Keratinocyte (primary cell): ENCODE results near the gene FILIP1. TPM values are rescaled to one million over a fixed set of nuclear protein-coding genes. Genes with fewer than 3 reads are reported as not detected.

ENCODE experiments used
- DNase-seq: peaks from one replicate; pipeline ENCODE4 v3.0.0-alpha.2; 2011; ENCODE audit warnings: low read depth, missing footprints, low spot score
- FAIRE-seq: peaks from 2 replicates; lab custom pipeline; 2011; peaks lifted over from hg19 to GRCh38; lab: Jason Lieb, UNC
- H2AFZ ChIP-seq: 2 replicates; pipeline ENCODE4 v1.6.0; 2012; ENCODE audit warnings: low read length, control low read depth, inconsistent platforms; ENCODE audit not compliant: control insufficient read depth
- H3K27ac ChIP-seq: 2 replicates; pipeline ENCODE4 v1.5.1; 2011; ENCODE audit warnings: low read length; ENCODE audit not compliant: control insufficient read depth, insufficient read depth
- H3K27me3 ChIP-seq: 3 replicates; pipeline ENCODE4 v1.6.0; 2011; ENCODE audit warnings: low read length; ENCODE audit not compliant: control insufficient read depth, insufficient read depth; ENCODE audit errors: extremely low read depth
- H3K36me3 ChIP-seq, 2 experiments: 2 replicates in 1 of 2; 3 replicates in 1 of 2; pipeline ENCODE4 v1.5.1; 2011; ENCODE audit warnings: low read length in 2 of 2, mild to moderate bottlenecking in 1 of 2; ENCODE audit not compliant: control insufficient read depth in 2 of 2, insufficient read depth in 2 of 2; ENCODE audit errors: extremely low read depth in 1 of 2
- H3K4me1 ChIP-seq: 3 replicates; pipeline ENCODE4 v1.5.1; 2011; ENCODE audit warnings: low read length; ENCODE audit not compliant: control insufficient read depth, insufficient read depth; ENCODE audit errors: extremely low read depth
- H3K4me2 ChIP-seq: 3 replicates; pipeline ENCODE4 v1.6.0; 2011; ENCODE audit warnings: low read depth, low read length; ENCODE audit not compliant: control insufficient read depth, insufficient read depth; ENCODE audit errors: extremely low read depth
- H3K4me3 ChIP-seq, 3 experiments: fragments of 200-600 bp in 1 of 3; sonication (generic) in 1 of 3; 2 replicates in 2 of 3; 3 replicates in 1 of 3; pipeline ENCODE4 v1.5.1; 2011 to 2016; ENCODE audit warnings: low read length in 3 of 3, mild to moderate bottlenecking in 3 of 3, control low read depth in 2 of 3, inconsistent platforms in 1 of 3, low read depth in 1 of 3, mixed read lengths in 1 of 3, mixed run types in 1 of 3, moderate library complexity in 1 of 3; ENCODE audit not compliant: control insufficient read depth in 2 of 3, insufficient read depth in 2 of 3; ENCODE audit errors: extremely low read depth in 1 of 3
- H3K79me2 ChIP-seq: 2 replicates; pipeline ENCODE4 v1.6.0; 2012; ENCODE audit warnings: low read length; ENCODE audit not compliant: control insufficient read depth, insufficient read depth
- H3K9ac ChIP-seq: 3 replicates; pipeline ENCODE4 v1.6.0; 2011; ENCODE audit warnings: low read length; ENCODE audit not compliant: control insufficient read depth, insufficient read depth; ENCODE audit errors: extremely low read depth
- H3K9me1 ChIP-seq: 3 replicates; pipeline ENCODE4 v1.6.0; 2011; ENCODE audit warnings: low read length; ENCODE audit not compliant: control insufficient read depth, insufficient read depth; ENCODE audit errors: extremely low read depth
- H3K9me3 ChIP-seq: 2 replicates; pipeline ENCODE4 v1.5.1; 2012; ENCODE audit warnings: low read depth, low read length; ENCODE audit not compliant: control insufficient read depth
- H4K20me1 ChIP-seq: 3 replicates; pipeline ENCODE4 v1.6.0; 2011; ENCODE audit warnings: low read length; ENCODE audit not compliant: control insufficient read depth, insufficient read depth; ENCODE audit errors: extremely low read depth
- EZH2 ChIP-seq: IDR thresholded peaks from one replicate; pipeline ENCODE4 v1.6.1; 2012; ENCODE audit warnings: inconsistent platforms, mild to moderate bottlenecking, low read length, moderate library complexity
- dilution Hi-C: fragments of 300-500 bp; cut with MboI; formaldehyde crosslinking; loops from one replicate; pipeline ENCODE4 v1.7.0; 2020; ENCODE audit warnings: low sequenced_read_pairs; ENCODE audit not compliant: extremely low pct_ligation_motif_present
- polyA plus RNA-seq, 5 experiments: library from polyadenylated mRNA; depleted of rRNA in 3 of 5; stranded (reverse) in 3 of 5; stranded (forward) in 1 of 5; unstranded in 1 of 5; fragments of >200 nt; gene quantifications; 1 replicate in 1 of 5; 2 replicates in 3 of 5; 3 replicates in 1 of 5; pipeline versions ENCODE4 v1.2.1 to v1.2.3, GENCODE V29; 2011 to 2012; ENCODE audit warnings: missing spikeins in 2 of 5, low read depth in 1 of 5, low replicate concordance in 1 of 5
- TF ChIP-seq, protein P1 (sequence below), 3 experiments: IDR thresholded peaks in 1 of 3; conservative IDR thresholded peaks in 1 of 3; optimal IDR thresholded peaks in 1 of 3; 2 replicates in 2 of 3; 3 replicates in 1 of 3; pipeline versions ENCODE3 to v1.5.1; 2011; ENCODE audit warnings: low read length in 3 of 3, mild to moderate bottlenecking in 3 of 3, moderate library complexity in 2 of 3, control low read depth in 1 of 3, inconsistent platforms in 1 of 3; ENCODE audit not compliant: insufficient read depth in 2 of 3; ENCODE audit errors: extremely low read depth in 1 of 3

FILIP1 gene
- polyA plus RNA-seq, 1 donor (not counting 4 experiments of a cell fraction or from before 2014, with no cell fraction given) = 0.01 TPM

GRCh38 chr6:75376347-75377024 lies 117.1 kb downstream of the FILIP1 start:
- H2AFZ ChIP-seq = no peak overlapping the region
- H3K79me2 ChIP-seq = no peaks in the 10 kb centered on the region
- H3K27me3 ChIP-seq = peaks cover 3% of the 10 kb centered on the region
- H3K4me1 ChIP-seq = peaks cover 3% of the 10 kb centered on the region
- H4K20me1 ChIP-seq = no peaks in the 10 kb centered on the region
- H3K27ac ChIP-seq = no peak overlapping the region
- H3K36me3 ChIP-seq = no peaks in the 10 kb centered on the region
- DNase-seq (no peak), FAIRE-seq (peak; percentile 79)
- no peak overlapping the region for H3K9ac ChIP-seq
- no peak overlapping the region for H3K4me3 ChIP-seq
- H3K9me3 ChIP-seq = no peaks in the 10 kb centered on the region
- dilution Hi-C loops = no loop called here
- no peaks in the 10 kb centered on the region for H3K9me1 ChIP-seq
- no peak overlapping the region for H3K4me2 ChIP-seq
- no peak for TF ChIP-seq EZH2
- TF ChIP-seq, protein P1, sequence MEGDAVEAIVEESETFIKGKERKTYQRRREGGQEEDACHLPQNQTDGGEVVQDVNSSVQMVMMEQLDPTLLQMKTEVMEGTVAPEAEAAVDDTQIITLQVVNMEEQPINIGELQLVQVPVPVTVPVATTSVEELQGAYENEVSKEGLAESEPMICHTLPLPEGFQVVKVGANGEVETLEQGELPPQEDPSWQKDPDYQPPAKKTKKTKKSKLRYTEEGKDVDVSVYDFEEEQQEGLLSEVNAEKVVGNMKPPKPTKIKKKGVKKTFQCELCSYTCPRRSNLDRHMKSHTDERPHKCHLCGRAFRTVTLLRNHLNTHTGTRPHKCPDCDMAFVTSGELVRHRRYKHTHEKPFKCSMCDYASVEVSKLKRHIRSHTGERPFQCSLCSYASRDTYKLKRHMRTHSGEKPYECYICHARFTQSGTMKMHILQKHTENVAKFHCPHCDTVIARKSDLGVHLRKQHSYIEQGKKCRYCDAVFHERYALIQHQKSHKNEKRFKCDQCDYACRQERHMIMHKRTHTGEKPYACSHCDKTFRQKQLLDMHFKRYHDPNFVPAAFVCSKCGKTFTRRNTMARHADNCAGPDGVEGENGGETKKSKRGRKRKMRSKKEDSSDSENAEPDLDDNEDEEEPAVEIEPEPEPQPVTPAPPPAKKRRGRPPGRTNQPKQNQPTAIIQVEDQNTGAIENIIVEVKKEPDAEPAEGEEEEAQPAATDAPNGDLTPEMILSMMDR (optimal IDR thresholded peaks at IDR 0.05 in 1 of 3, IDR thresholded peaks at IDR 0.05 in 1 of 3, conservative IDR thresholded peaks at IDR 0.05 in 1 of 3; ENCODE audit: extremely low read depth in 1 of 3, insufficient read depth in 2 of 3, low read length in 3 of 3) = no peak

DNA sequence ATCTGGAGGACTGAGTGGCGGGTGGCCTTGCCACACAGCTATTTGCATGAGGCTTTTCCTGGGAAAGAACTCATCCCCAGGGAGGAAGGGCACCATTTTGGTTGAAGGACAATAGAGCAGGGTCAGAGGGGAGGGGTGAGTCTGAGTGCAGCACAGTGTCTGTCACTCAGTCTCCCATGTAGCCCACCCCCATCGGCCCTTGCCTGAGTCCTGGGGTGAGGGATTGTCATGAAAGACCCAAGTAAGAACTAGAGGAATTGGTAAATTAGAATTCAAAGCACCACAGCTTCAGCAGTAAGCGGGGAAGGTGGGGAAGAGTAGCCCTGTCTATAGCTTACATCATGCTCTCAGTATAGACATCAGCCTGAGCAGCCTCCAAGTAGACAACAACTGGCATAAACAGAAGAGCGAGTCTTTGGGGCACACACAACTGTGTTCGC lies 118.6 kb downstream of the FILIP1 start:
- no peaks in the 10 kb centered on the region for H4K20me1 ChIP-seq
- no peaks in the 10 kb centered on the region for H3K9me3 ChIP-seq
- no peaks in the 10 kb centered on the region for H3K36me3 ChIP-seq
- FAIRE-seq (no peak), DNase-seq (no peak)
- no peaks in the 10 kb centered on the region for H3K9me1 ChIP-seq
- no peaks in the 10 kb centered on the region for H3K79me2 ChIP-seq
- H3K27me3 ChIP-seq = peaks cover 3% of the 10 kb centered on the region
- H2AFZ ChIP-seq = no peak overlapping the region
- no peak for TF ChIP-seq EZH2
- TF ChIP-seq, protein P1 (optimal IDR thresholded peaks at IDR 0.05 in 1 of 3, IDR thresholded peaks at IDR 0.05 in 1 of 3, conservative IDR thresholded peaks at IDR 0.05 in 1 of 3; ENCODE audit: extremely low read depth in 1 of 3, insufficient read depth in 2 of 3, low read length in 3 of 3) = no peak
- H3K4me3 ChIP-seq = no peak overlapping the region
- no peak overlapping the region for H3K27ac ChIP-seq
- H3K9ac ChIP-seq = no peak overlapping the region
- no peak overlapping the region for H3K4me2 ChIP-seq
- dilution Hi-C loops = no loop called here
- peaks cover 3% of the 10 kb centered on the region for H3K4me1 ChIP-seq
